Activated CD4-positive, alpha-beta memory T cell treated with anti-CD3 and anti-CD28 coated beads for 36 hours (primary cell): ENCODE data around the gene CASKIN1. TPM values are rescaled to one million over a fixed set of nuclear protein-coding genes. Genes with fewer than 3 reads are reported as not detected.
"Not testable (repeated sequence)": the region's sequence is repeated elsewhere in the genome, so short reads cannot be mapped to it uniquely, and the experiment has no call there.

Experiments
- CTCF ChIA-PET: fragments of 350-600 bp; sonication (Branson Sonifier 250); formaldehyde crosslinking; loops from one replicate; lab custom pipeline; 2021; ENCODE audit warnings: antibody characterized with exemption, inconsistent platforms; lab: Charles Lee
- POLR2A ChIA-PET: fragments of 350-600 bp; sonication (Branson Sonifier 250); formaldehyde crosslinking; loops from one replicate; lab custom pipeline; 2021; ENCODE audit warnings: antibody characterized with exemption; lab: Charles Lee
- DNase-seq: peaks from one replicate; pipeline ENCODE4 v3.0.0-alpha.2; 2020
- H3K27ac Mint-ChIP-seq: one replicate; pipeline ENCODE4 v1.8.0; 2021; ENCODE audit warnings: mixed read lengths
- H3K27me3 Mint-ChIP-seq: one replicate; pipeline ENCODE4 v1.8.0; 2021; ENCODE audit warnings: mixed read lengths
- H3K36me3 Mint-ChIP-seq: one replicate; pipeline ENCODE4 v1.8.0; 2021; ENCODE audit warnings: mixed read lengths
- H3K4me1 Mint-ChIP-seq: one replicate; pipeline ENCODE4 v1.8.0; 2021; ENCODE audit warnings: low read depth, mixed read lengths
- H3K4me3 Mint-ChIP-seq: one replicate; pipeline ENCODE4 v1.8.0; 2021; ENCODE audit warnings: mild to moderate bottlenecking, mixed read lengths
- H3K9me3 Mint-ChIP-seq: one replicate; pipeline ENCODE4 v1.8.0; 2021; ENCODE audit warnings: mixed read lengths
- intact Hi-C: fragments of 100-400 bp; cut with micrococcal nuclease; formaldehyde crosslinking; loops from one replicate; pipeline ENCODE4 v1.15.1; 2023
- total RNA-seq, 2 experiments: library from RNA; stranded (reverse); gene quantifications; one replicate each; pipeline ENCODE4 v1.2.3, GENCODE V29; 2021

Gene CASKIN1
- total RNA-seq, 2 experiments from 2014 or later = 0.36 to 0.83 TPM

DNA sequence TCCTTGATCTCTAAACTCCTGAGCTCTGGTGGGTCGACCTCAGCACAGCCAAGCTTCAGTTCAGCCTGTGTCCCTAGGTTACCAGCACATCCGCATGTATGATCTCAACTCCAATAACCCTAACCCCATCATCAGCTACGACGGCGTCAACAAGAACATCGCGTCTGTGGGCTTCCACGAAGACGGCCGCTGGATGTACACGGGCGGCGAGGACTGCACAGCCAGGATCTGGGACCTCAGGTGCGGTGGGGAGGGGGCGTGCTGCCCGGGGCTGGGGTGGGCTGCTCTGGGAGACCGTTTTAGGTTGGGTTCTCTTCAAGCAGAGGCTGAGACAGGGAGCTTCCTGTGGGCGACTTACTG, 10.0 kb upstream of the CASKIN1 start:
- H3K36me3 Mint-ChIP-seq = peaks cover 24% of the 10 kb centered on the region
- peaks cover 26% of the 10 kb centered on the region for H3K4me1 Mint-ChIP-seq
- H3K27ac Mint-ChIP-seq = peak overlapping the region; percentile 77
- ChIA-PET POLR2A (interaction anchor here (0.6 to 2.1 kb wide), 5 partner anchors 8 to 384 kb away, joined by 3 to 13 read pairs (median 4); partner anchors contain the start of genes ECI1, PGP and TRAF7), CTCF (interaction anchor here (0.7 to 1.3 kb wide), 3 partner anchors 8 to 45 kb away, joined by 3 to 4 read pairs (median 3); partner anchors contain the start of genes ECI1 and PGP)
- H3K4me3 Mint-ChIP-seq = peak overlapping the region; percentile 84
- H3K27me3 Mint-ChIP-seq = no peaks in the 10 kb centered on the region
- H3K9me3 Mint-ChIP-seq = no peaks in the 10 kb centered on the region
- intact Hi-C loops = loop anchor here (5.0 kb wide), 1 partner anchor 46 kb away; the partner anchor contains the start of gene ECI1
- no peak for DNase-seq

DNA sequence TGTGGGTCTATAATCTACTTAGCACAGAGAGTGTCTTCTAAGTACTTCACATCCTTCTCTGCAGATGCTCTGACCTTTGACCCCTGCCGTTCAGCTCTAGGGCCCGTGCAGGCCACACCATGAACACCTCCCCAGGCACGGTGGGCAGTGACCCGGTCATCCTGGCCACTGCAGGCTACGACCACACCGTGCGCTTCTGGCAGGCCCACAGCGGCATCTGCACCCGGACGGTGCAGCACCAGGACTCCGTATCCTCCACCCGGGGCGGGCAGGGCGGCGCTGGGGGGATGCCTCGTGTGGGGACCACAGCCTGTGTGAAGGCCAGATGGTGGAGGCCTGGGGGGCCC, 9.5 kb upstream of the CASKIN1 start:
- CTCF ChIA-PET = interaction anchor here (0.7 to 1.3 kb wide), 2 partner anchors 9 to 46 kb away, joined by 3 to 4 read pairs; partner anchors contain the start of genes ECI1 and PGP
- peaks cover 26% of the 10 kb centered on the region for H3K4me1 Mint-ChIP-seq

DNA sequence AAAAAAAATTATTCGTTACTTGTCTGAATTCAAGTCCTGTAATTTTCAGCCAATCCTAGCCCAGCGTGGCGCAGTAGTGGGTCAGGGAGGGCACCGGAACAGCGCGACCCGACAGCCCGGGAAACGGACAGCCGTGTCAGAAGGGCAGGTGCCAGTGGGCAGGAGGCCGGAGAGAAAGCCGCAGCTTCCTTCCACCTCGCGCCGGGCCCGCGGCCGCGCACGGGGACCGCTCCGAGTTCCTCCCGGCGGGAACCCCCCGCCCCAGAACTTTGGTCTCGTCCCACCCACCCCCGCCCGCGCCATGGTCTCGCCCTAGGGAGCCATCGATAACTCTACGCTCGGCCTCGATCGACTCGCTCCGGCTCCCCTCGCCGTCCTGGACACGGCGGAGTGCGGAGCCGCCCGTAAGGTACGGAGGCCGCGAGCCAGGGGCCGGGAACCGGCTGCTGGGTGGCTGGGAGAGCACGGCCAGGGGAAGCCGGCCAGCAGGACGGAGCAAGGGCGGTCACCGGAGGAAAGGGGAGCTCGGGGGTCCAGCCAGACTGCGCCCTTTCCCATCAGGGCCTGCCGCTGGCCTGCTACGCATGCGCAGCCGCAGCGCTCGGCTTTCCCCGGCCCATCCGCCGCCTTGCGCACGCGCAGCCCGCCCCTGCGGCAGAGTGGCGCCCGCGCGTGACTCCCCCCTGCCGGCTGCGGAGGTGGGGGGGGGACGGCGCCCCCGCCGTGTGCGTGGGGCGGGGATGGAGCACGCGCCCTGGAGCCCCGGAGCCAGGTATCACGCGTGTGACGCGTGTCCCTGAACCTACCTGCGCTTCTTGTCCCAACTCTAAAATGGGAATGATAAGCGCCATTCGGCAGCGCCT, 8.9 kb upstream of the CASKIN1 start, which contains the start of gene MLST8:
Gene MLST8, plus strand, starts transcription at position 351 of the 863 bp plus-strand sequence. CDS start 632 bp downstream, outside the sequence.
- Mint-ChIP-seq H3K9me3 (no peaks in the 10 kb centered on the region), H3K27ac (peak within 1 kb of the TSS; percentile 79), H3K4me1 (peaks cover 26% of the 10 kb centered on the region), H3K36me3 (peaks cover 24% of the 10 kb centered on the region), H3K27me3 (no peaks in the 10 kb centered on the region), H3K4me3 (peak within 1 kb of the TSS; percentile 84)
- ChIA-PET POLR2A (interaction anchor here (1.4 to 2.1 kb wide), 2 partner anchors 9 to 47 kb away, joined by 6 to 13 read pairs; partner anchors contain the start of genes ECI1 and PGP), CTCF (interaction anchor here (0.6 to 0.7 kb wide), 2 partner anchors 11 to 39 kb away, joined by 3 read pairs; no protein-coding TSS in a partner anchor)
- intact Hi-C loops = loop anchor here (1.0 to 5.0 kb wide), 3 partner anchors 10 to 47 kb away; partner anchors contain the start of genes E4F1 and ECI1
- DNase-seq = peak; percentile 89

More for the DNA sequence above, 9.5 kb upstream of the CASKIN1 start:
- intact Hi-C loops = loop anchor here (1.0 to 5.0 kb wide), 3 partner anchors 9 to 46 kb away; partner anchors contain the start of genes E4F1 and ECI1
- POLR2A ChIA-PET = interaction anchor here (1.4 to 2.1 kb wide), 2 partner anchors 8 to 46 kb away, joined by 6 to 13 read pairs; partner anchors contain the start of genes ECI1 and PGP
- no peak for DNase-seq
- H3K4me3 Mint-ChIP-seq = peak overlapping the region; percentile 84
- H3K36me3 Mint-ChIP-seq = peaks cover 24% of the 10 kb centered on the region
- H3K27me3 Mint-ChIP-seq = no peaks in the 10 kb centered on the region
- no peaks in the 10 kb centered on the region for H3K9me3 Mint-ChIP-seq
- H3K27ac Mint-ChIP-seq = peak overlapping the region; percentile 77

DNA sequence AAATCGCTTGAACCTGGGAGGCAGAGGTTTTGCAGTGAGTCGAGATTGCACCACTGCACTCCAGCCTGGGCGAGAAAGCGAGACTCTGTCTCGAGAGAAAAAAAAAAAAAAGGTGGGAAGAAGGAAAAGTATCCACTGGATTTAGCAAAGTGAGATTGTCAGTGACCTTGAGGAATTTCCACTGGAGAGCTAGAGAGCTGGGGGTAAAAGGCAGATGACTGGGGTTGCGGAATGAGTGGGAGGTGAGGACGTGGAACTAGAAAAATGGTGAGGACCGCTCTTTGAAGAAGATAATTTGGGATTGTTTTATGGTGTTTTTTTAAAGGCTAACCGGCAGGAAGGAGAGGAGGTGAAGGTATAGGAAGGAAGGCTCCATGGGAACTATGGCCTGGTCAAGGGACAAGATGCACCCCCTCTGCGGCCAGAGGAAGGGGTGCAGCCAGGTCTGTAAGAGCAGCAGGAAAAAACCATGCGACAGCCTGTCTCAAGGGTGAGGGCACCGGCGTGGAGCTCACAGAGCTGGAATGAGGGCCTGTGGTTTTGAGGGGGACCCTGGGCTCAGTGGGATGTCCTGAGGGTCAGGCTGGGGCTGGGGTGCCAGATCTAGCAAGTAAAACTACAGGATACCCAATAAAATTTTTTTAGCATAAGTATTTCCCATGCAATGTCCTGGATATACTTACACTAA, 8.2 kb upstream of the CASKIN1 start:
- ChIA-PET CTCF (interaction anchor here (0.7 kb wide), 2 partner anchors 10 to 1961 kb away, joined by 3 read pairs; no protein-coding TSS in a partner anchor), POLR2A (interaction anchor here (1.3 kb wide), 1 partner anchor 49 kb away, joined by 5 read pairs; the partner anchor contains the start of gene TRAF7)
- Mint-ChIP-seq H3K4me1 (peaks cover 26% of the 10 kb centered on the region), H3K36me3 (peaks cover 22% of the 10 kb centered on the region), H3K9me3 (no peaks in the 10 kb centered on the region), H3K4me3 (peak overlapping the region; percentile 73), H3K27me3 (peaks cover 1% of the 10 kb centered on the region), H3K27ac (peak overlapping the region; percentile 60)
- intact Hi-C loops = loop anchor here (1.0 to 5.0 kb wide), 3 partner anchors 11 to 48 kb away; partner anchors contain the start of genes E4F1 and ECI1
- DNase-seq = no peak

DNA sequence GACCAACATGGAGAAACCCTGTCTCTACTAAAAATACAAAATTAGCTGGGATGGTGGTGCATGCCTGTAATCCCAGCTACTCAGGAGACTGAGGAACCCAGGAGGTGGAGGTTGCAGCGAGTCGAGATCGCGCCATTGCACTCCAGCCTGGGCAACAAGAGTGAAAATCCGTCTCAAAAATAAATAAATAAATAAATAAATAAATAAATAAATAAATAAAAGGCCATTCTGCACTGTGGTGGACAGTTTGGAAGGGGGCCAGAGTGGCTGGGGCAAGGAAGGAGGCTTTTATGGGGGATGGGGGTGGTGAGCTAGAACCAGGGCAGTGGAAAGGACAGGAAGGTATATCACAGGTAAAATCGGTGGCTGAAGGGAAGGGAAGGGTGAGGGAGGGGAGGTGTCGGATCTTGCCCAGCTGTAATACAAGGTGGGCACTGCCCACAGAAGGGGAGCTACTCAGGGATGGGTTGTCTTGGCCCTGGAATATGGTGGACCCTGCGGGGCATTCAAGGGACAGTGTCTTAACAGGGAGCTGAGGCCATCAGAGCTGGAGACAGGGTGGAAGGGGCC, 6.8 kb upstream of the CASKIN1 start:
- H3K27ac Mint-ChIP-seq, DNase-seq, intact Hi-C loops, H3K9me3 Mint-ChIP-seq: not testable (repeated sequence)
- POLR2A ChIA-PET = interaction anchor here (1.2 to 1.3 kb wide), 2 partner anchors 48 to 50 kb away, joined by 3 to 5 read pairs; partner anchors contain the start of gene TRAF7
- Mint-ChIP-seq H3K4me1 (peaks cover 26% of the 10 kb centered on the region), H3K36me3 (peaks cover 21% of the 10 kb centered on the region), H3K4me3 (peak overlapping the region; percentile 13), H3K27me3 (peaks cover 11% of the 10 kb centered on the region)
- CTCF ChIA-PET = interaction anchor here (1.2 kb wide), 1 partner anchor 9 kb away, joined by 5 read pairs; no protein-coding TSS in a partner anchor

DNA sequence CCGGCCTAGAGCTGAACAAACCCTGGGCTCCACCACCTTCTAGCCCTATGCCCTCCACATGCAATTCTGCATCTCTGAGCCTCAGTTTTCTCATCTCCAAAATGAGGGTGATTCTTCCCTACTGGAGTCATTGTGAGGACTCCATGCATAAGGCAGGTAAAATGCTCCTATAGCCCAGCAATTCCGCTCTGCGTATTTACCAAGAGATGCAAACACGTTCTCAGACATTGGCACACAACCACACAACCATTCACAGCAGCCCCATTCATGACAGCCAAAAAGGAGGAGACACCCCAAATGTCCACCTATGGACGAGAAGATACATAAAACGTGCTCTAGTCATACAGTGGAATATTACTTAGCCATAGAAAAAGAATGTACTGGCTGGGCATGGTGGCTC, 3.9 kb upstream of the CASKIN1 start:
- CTCF ChIA-PET = no interaction called here
- Mint-ChIP-seq H3K4me3 (no peak overlapping the region), H3K9me3 (no peaks in the 10 kb centered on the region), H3K36me3 (peaks cover 2% of the 10 kb centered on the region), H3K27ac (no peak overlapping the region), H3K27me3 (peaks cover 22% of the 10 kb centered on the region), H3K4me1 (peaks cover 9% of the 10 kb centered on the region)
- POLR2A ChIA-PET = interaction anchor here (1.0 kb wide), 1 partner anchor 14 kb away, joined by 3 read pairs; the partner anchor contains the start of gene PGP
- DNase-seq = no peak
- intact Hi-C loops = no loop called here

DNA sequence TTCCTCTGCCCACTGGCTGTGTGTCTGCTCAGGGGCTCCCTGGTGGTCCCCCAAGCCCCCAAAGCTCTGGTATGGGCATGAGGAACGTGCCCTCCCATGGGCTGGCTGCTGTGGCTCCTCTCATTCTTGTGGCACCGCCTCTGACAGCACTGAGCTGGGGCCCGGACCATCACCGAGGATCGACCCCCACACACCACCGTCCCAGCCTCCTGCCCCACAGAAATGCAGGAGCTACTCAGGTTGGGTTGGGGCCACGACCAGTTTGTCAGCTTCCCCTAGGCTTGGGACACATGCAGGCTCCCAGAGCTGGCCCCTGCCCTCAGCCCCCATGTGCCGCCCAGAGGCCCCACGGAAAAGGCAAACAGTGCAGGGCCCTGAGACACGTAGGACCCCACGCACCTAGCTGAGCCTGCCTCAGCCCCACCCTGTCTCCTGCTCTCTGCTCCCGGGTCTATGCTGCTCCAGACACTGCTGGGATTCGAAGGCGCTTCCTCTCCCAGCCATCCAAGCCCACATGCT, 3.3 kb upstream of the CASKIN1 start:
- POLR2A ChIA-PET = interaction anchor here (1.0 kb wide), 1 partner anchor 15 kb away, joined by 3 read pairs; the partner anchor contains the start of gene PGP
- Mint-ChIP-seq H3K4me3 (no peak overlapping the region), H3K27ac (no peak overlapping the region), H3K4me1 (peaks cover 11% of the 10 kb centered on the region), H3K27me3 (peaks cover 28% of the 10 kb centered on the region), H3K36me3 (peaks cover 2% of the 10 kb centered on the region), H3K9me3 (no peaks in the 10 kb centered on the region)
- no peak for DNase-seq
- intact Hi-C loops = loop anchor here (10.0 kb wide), 1 partner anchor 305 kb away; no protein-coding TSS in a partner anchor
- CTCF ChIA-PET = no interaction called here

DNA sequence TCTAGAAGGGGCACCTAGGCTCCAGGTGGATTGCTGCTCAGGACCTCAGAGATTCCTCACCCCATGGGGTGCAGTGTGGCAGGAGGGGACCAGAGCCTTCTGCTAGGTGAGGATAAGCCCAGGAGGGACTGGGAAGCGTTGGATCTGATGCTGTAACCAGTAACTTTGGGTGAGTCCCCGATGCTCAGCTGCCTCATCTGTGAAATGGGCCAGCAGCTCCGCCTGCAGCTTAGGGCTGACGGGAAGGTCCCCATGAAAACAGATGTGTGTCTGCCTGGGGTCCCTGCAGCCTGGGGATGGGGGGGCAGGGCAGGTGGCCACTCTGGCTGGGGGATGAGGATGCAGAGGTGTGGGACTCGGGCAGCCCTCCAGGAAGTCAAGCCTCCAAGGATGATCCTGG, 2.7 kb upstream of the CASKIN1 start:
- ChIA-PET CTCF (no interaction called here), POLR2A (no interaction called here)
- Mint-ChIP-seq H3K27ac (no peak overlapping the region), H3K36me3 (no peaks in the 10 kb centered on the region), H3K27me3 (peaks cover 29% of the 10 kb centered on the region), H3K9me3 (no peaks in the 10 kb centered on the region), H3K4me1 (peaks cover 7% of the 10 kb centered on the region), H3K4me3 (no peak overlapping the region)
- DNase-seq = no peak
- intact Hi-C loops = loop anchor here (10.0 kb wide), 1 partner anchor 306 kb away; no protein-coding TSS in a partner anchor

DNA sequence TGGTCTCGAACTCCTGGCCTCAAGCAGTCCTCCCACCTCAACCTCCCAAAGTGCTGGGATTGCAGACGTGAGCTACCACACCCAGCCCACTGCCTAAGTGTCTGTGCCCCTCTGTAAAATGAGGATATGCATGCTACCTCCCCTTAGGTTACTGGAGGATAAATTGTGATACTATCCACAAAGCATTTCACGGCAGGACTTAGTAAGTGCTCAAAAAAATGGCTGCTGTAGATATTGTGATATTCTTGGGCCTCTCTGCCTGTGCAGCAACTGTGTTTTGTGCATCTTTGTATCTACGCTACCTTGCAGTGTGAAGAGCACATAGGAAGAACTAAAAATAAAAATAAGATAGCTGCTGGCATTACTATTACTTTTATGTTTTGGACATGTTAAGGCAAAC, 1.9 kb upstream of the CASKIN1 start:
- Mint-ChIP-seq H3K27ac (no peak overlapping the region), H3K27me3 (peaks cover 29% of the 10 kb centered on the region), H3K4me3 (no peak overlapping the region), H3K4me1 (peaks cover 4% of the 10 kb centered on the region), H3K36me3 (no peaks in the 10 kb centered on the region), H3K9me3 (no peaks in the 10 kb centered on the region)
- ChIA-PET POLR2A (no interaction called here), CTCF (no interaction called here)
- DNase-seq = no peak
- intact Hi-C loops = loop anchor here (10.0 kb wide), 1 partner anchor 307 kb away; no protein-coding TSS in a partner anchor

DNA sequence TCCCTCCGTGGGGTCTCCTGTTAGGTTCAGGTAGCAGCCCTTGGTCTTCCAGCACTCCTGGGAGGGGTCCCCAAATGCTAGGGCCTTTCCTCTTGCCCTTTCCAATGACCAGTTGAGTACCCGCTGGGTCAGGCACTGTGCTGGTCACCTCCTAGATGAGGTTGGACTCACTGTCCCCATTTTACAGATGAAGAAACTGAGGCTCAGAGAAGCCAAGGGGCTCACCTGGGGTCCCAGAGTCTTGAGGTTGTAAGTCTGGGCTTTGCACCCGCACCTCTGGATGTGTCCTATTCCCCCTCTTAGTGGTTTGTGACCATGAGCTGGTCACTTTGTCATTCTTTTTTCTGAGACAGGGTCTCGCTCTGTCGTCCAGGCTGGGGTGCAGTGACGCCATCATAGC, 1.4 kb upstream of the CASKIN1 start:
- H3K4me3 Mint-ChIP-seq = no peak overlapping the region
- H3K9me3 Mint-ChIP-seq = no peaks in the 10 kb centered on the region
- DNase-seq = no peak
- CTCF ChIA-PET = no interaction called here
- intact Hi-C loops = loop anchor here (10.0 kb wide), 1 partner anchor 307 kb away; no protein-coding TSS in a partner anchor
- H3K27me3 Mint-ChIP-seq = peaks cover 29% of the 10 kb centered on the region
- POLR2A ChIA-PET = no interaction called here
- peaks cover 4% of the 10 kb centered on the region for H3K4me1 Mint-ChIP-seq
- H3K36me3 Mint-ChIP-seq = no peaks in the 10 kb centered on the region
- no peak overlapping the region for H3K27ac Mint-ChIP-seq
